Left ventricle myocardium superior (tissue), 1 donor: Measurements from ENCODE around the gene CYTH3. TPM values are rescaled to one million over a fixed set of nuclear protein-coding genes. Genes with fewer than 3 reads are reported as not detected.

Source experiments
- ATAC-seq: fragments of 200-7000 bp; cut with Tn5 transposase; one replicate; pipeline ENCODE4 v1.9.1; 2020; ENCODE audit warnings: mild to moderate bottlenecking, moderate library complexity
- DNase-seq: peaks from one replicate; pipeline ENCODE4 v3.0.0-alpha.2; 2020
- intact Hi-C: fragments of 100-400 bp; cut with micrococcal nuclease; formaldehyde crosslinking; loops from one replicate; pipeline ENCODE4 v1.11.0; 2022
- total RNA-seq: library from RNA; stranded (reverse); fragmentation: NEBNext Ultra II Directional; extraction: Animal tissue kit (Norgen Biotek cat#: 25700); gene quantifications from one replicate; pipeline ENCODE4 v1.2.1, GENCODE V29; 2021
- donor health status: DM: no; HTN: yes; CAD: no; lungs with severe emphysema.

Gene CYTH3
- total RNA-seq, 1 donor from 2014 or later = 27.8 TPM

- ATAC-seq (no peak), DNase-seq (no peak)
- intact Hi-C loops = no loop called here
These were observed 124.8 kb downstream of the CYTH3 start for GRCh38 chr7:6147627-6148026.

- intact Hi-C loops = no loop called here
- ATAC-seq (no peak), DNase-seq (no peak)
These were observed 125.8 kb downstream of the CYTH3 start for GRCh38 chr7:6146666-6147065.

GRCh38 chr7:6143997-6144396 lies 128.4 kb downstream of the CYTH3 start:
- intact Hi-C loops = no loop called here
- no peak for ATAC-seq

GRCh38 chr7:6142871-6143380 lies 129.5 kb downstream of the CYTH3 start:
- DNase-seq (no peak), ATAC-seq (no peak)
- intact Hi-C loops = no loop called here

More at GRCh38 chr7:6143997-6144396, 128.4 kb downstream of the CYTH3 start:
- DNase-seq = no peak

GRCh38 chr7:6139189-6139996 lies 133.0 kb downstream of the CYTH3 start:
- intact Hi-C loops = no loop called here
- ATAC-seq = peak; percentile 25
- no peak for DNase-seq

- intact Hi-C loops = no loop called here
- DNase-seq (no peak), ATAC-seq (no peak)
These were observed 135.9 kb downstream of the CYTH3 start for GRCh38 chr7:6136475-6136874.

GRCh38 chr7:6133249-6133648 lies 139.2 kb downstream of the CYTH3 start:
- no peak for ATAC-seq
- DNase-seq = no peak
- intact Hi-C loops = no loop called here

- intact Hi-C loops = no loop called here
- no peak for ATAC-seq
- DNase-seq = no peak
These were observed 142.3 kb downstream of the CYTH3 start for GRCh38 chr7:6130007-6130587.

- DNase-seq (no peak), ATAC-seq (no peak)
- intact Hi-C loops = no loop called here
These were observed 144.2 kb downstream of the CYTH3 start for GRCh38 chr7:6128205-6128604.

GRCh38 chr7:6127110-6127490 lies 145.3 kb downstream of the CYTH3 start:
- DNase-seq (no peak), ATAC-seq (no peak)
- intact Hi-C loops = no loop called here

- no peak for ATAC-seq
- intact Hi-C loops = no loop called here
- no peak for DNase-seq
These were observed 148.6 kb downstream of the CYTH3 start for GRCh38 chr7:6123843-6124242.

GRCh38 chr7:6121141-6121540 lies 151.3 kb downstream of the CYTH3 start:
- no peak for ATAC-seq
- intact Hi-C loops = no loop called here
- no peak for DNase-seq

- ATAC-seq (no peak), DNase-seq (no peak)
- intact Hi-C loops = no loop called here
These were observed 154.9 kb downstream of the CYTH3 start for GRCh38 chr7:6117533-6117932.

- ATAC-seq = no peak
- DNase-seq = no peak
- intact Hi-C loops = no loop called here
These were observed 156.2 kb downstream of the CYTH3 start for GRCh38 chr7:6116211-6116610.

Other genes starting within 250 kb of the CYTH3 start
- gene ANKRD61, start 241.2 kb downstream of the CYTH3 start, total RNA-seq = 0.20 TPM
- gene EIF2AK1, start 213.4 kb downstream of the CYTH3 start, total RNA-seq = 45.4 TPM
- gene USP42, start 167.7 kb downstream of the CYTH3 start, total RNA-seq = 5.2 TPM
- gene FAM220A, start 76.3 kb upstream of the CYTH3 start, total RNA-seq = 35.5 TPM
- gene RAC1, start 101.9 kb upstream of the CYTH3 start, total RNA-seq = 140 TPM
- 10.1 TPM for gene DAGLB, start 175.3 kb upstream of the CYTH3 start, total RNA-seq
- 45.5 TPM for gene KDELR2, start 211.5 kb upstream of the CYTH3 start, total RNA-seq